HepG2 (cell line): ENCODE measurements around the gene TDRD9. TPM values are rescaled to one million over a fixed set of nuclear protein-coding genes. Genes with fewer than 3 reads are reported as not detected.

Experiments
- ATAD3A ChIP-seq: sonication (generic); formaldehyde crosslinking; IDR thresholded peaks from 2 replicates; pipeline ENCODE4 v1.4.0; 2020; ENCODE audit warnings: missing genetic modification reagents
- BCL6 ChIP-seq: IDR thresholded peaks from 2 replicates; pipeline ENCODE4 v1.6.1; 2016; ENCODE audit warnings: missing genetic modification reagents, missing compliant biosample characterization
- FLYWCH1 ChIP-seq: sonication (generic); formaldehyde crosslinking; IDR thresholded peaks from 2 replicates; pipeline ENCODE4 v1.8.1; 2023; ENCODE audit warnings: mild to moderate bottlenecking, missing genetic modification reagents
- FOXO1 ChIP-seq: sonication (generic); formaldehyde crosslinking; IDR thresholded peaks from 2 replicates; pipeline ENCODE4 v1.4.0; 2020; ENCODE audit warnings: missing genetic modification reagents
- GATA4 ChIP-seq: sonication (generic); IDR thresholded peaks from 2 replicates; pipeline ENCODE4 v1.6.1; 2016; ENCODE audit warnings: antibody characterized with exemption, low read depth, borderline replicate concordance
- KLF9 ChIP-seq: IDR thresholded peaks from 2 replicates; pipeline ENCODE4 v1.6.1; 2016; ENCODE audit warnings: low read depth
- MIXL1 ChIP-seq: IDR thresholded peaks from 2 replicates; pipeline ENCODE4 v1.6.1; 2016
- MTA3 ChIP-seq: sonication (generic); formaldehyde crosslinking; IDR thresholded peaks from 2 replicates; pipeline ENCODE4 v1.4.0; 2020; ENCODE audit warnings: missing genetic modification reagents
- NFKB2 ChIP-seq: sonication (generic); formaldehyde crosslinking; IDR thresholded peaks from 2 replicates; pipeline ENCODE4 v1.4.0; 2020; ENCODE audit warnings: missing genetic modification reagents, borderline replicate concordance
- SATB2 ChIP-seq: sonication (generic); formaldehyde crosslinking; IDR thresholded peaks from 2 replicates; pipeline ENCODE4 v1.5.0; 2020; ENCODE audit warnings: missing genetic modification reagents
- SP1 ChIP-seq, 2 experiments: fragments of 450-650 bp in 1 of 2; sonication (generic) in 1 of 2; formaldehyde crosslinking in 1 of 2; IDR thresholded peaks; 2 replicates each; pipeline versions ENCODE4 v1.4.0 to v1.6.1; 2016 to 2020; ENCODE audit warnings: missing genetic modification reagents in 1 of 2
- ZEB1 ChIP-seq: IDR thresholded peaks from 2 replicates; pipeline ENCODE4 v1.6.1; 2012; ENCODE audit warnings: mild to moderate bottlenecking, low read depth, inconsistent platforms; ENCODE audit not compliant: insufficient replicate concordance
- ZFP90 ChIP-seq: sonication (generic); formaldehyde crosslinking; IDR thresholded peaks from 2 replicates; pipeline ENCODE4 v1.8.0; 2022; ENCODE audit warnings: missing genetic modification reagents, mild to moderate bottlenecking, inconsistent platforms, borderline replicate concordance
- ZNF160 ChIP-seq: sonication (generic); formaldehyde crosslinking; IDR thresholded peaks from 2 replicates; pipeline ENCODE4 v1.8.0; 2022; ENCODE audit warnings: mild to moderate bottlenecking, inconsistent platforms, missing genetic modification reagents
- ZNF33B ChIP-seq: sonication (generic); formaldehyde crosslinking; IDR thresholded peaks from 2 replicates; pipeline ENCODE4 v1.5.1; 2020; ENCODE audit warnings: mild to moderate bottlenecking, missing genetic modification reagents
- polyA plus RNA-seq, 8 experiments: library from polyadenylated mRNA; depleted of rRNA in 3 of 8; stranded (reverse) in 7 of 8; unstranded in 1 of 8; fragments of >200 nt; fragmentation: Illumina TruSeq in 4 of 8; extraction: Trizol in 4 of 8; gene quantifications; 2 replicates each; pipeline versions ENCODE4 v1.2.1 to v1.2.3, GENCODE V29; 2011 to 2016; ENCODE audit warnings: low read depth in 4 of 8, missing spikeins in 1 of 8, mixed read lengths in 1 of 8; ENCODE audit not compliant: insufficient read depth in 1 of 8
- total RNA-seq, 5 experiments: library from RNA; depleted of rRNA; stranded (reverse); fragments of >200 nt; fragmentation: Illumina TruSeq; extraction: Trizol; gene quantifications; 2 replicates each; pipeline ENCODE4 v1.2.3, GENCODE V29; 2016; ENCODE audit warnings: low read depth in 1 of 5
- TF ChIP-seq, protein P1 (sequence below): sonication (generic); formaldehyde crosslinking; IDR thresholded peaks from 2 replicates; pipeline ENCODE4 v1.5.0; 2020; ENCODE audit warnings: mild to moderate bottlenecking, missing genetic modification reagents
- TF ChIP-seq, protein P2 (sequence below): sonication (generic); formaldehyde crosslinking; IDR thresholded peaks from 2 replicates; pipeline ENCODE4 v1.8.0; 2022; ENCODE audit warnings: missing genetic modification reagents, low read depth, mild to moderate bottlenecking, borderline replicate concordance
- TF ChIP-seq, protein P3 (sequence below): IDR thresholded peaks from 2 replicates; pipeline ENCODE4 v1.6.1; 2016
- TF ChIP-seq, protein P4 (sequence below): sonication (generic); formaldehyde crosslinking; IDR thresholded peaks from 2 replicates; pipeline ENCODE4 v1.5.1; 2020; ENCODE audit warnings: mild to moderate bottlenecking, moderate library complexity, missing genetic modification reagents
- TF ChIP-seq, protein P5 (sequence below): sonication (generic); formaldehyde crosslinking; IDR thresholded peaks from 2 replicates; pipeline ENCODE4 v1.9.0; 2021; ENCODE audit warnings: missing genetic modification reagents, mild to moderate bottlenecking, borderline replicate concordance
- TF ChIP-seq, protein P6 (sequence below): sonication (generic); formaldehyde crosslinking; IDR thresholded peaks from 2 replicates; pipeline ENCODE4 v1.5.1; 2020; ENCODE audit warnings: missing genetic modification reagents, mild to moderate bottlenecking, borderline replicate concordance

Gene TDRD9
- total and polyA plus RNA-seq, 2 of the 13 experiments (the other 11 are each of a cell fraction or from before 2014, with no cell fraction given): not detected

DNA sequence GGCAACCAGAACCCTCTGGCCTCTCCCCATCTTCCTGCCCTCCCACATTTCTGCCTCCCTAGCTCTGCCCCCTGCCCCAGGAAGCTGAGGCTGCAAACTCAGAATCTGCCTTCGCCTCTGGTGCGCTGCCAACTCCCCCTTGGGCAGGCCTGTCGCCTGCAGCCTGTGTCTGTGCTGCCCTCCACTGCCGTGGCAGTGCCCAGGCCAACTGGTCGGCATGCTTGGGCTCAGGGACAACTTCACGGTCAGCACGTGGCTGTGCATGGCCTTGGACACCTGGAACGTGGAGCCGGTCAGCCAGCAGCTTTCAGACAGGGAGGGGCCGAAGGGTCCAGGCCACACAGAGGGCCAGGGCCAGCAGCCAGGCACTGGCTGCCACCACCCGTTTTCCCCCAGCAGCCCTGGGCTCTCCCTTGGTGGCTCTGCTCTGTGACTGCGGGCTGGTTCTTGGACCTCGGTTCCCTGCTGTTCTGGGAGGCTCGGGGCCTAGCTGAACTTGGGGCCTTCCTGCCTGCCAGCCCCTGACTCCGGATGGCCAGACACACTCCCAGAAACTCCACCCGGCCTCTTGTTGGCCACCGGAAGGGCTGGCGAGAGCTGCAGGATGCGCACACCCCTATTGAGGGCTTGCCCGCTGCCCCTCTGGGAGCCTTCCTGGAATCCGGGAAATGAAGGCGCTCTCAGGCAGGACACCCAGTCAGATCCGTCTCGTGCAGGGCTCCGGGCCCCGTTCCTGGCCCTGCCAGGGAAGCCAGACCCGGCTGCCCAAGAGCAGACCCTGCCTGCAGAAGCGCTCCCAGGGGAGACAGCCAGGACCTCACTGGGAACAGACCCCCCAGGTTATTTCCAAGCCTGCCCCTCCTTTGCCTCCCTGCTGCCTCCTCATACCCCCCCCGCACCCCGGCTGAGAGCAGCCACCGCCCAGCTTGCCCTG lies 46.7 kb upstream of the TDRD9 start (continued):
- peak; percentile 83 for TF ChIP-seq ZNF160 (CRISPR knock-in tag)
- TF ChIP-seq, protein P1, sequence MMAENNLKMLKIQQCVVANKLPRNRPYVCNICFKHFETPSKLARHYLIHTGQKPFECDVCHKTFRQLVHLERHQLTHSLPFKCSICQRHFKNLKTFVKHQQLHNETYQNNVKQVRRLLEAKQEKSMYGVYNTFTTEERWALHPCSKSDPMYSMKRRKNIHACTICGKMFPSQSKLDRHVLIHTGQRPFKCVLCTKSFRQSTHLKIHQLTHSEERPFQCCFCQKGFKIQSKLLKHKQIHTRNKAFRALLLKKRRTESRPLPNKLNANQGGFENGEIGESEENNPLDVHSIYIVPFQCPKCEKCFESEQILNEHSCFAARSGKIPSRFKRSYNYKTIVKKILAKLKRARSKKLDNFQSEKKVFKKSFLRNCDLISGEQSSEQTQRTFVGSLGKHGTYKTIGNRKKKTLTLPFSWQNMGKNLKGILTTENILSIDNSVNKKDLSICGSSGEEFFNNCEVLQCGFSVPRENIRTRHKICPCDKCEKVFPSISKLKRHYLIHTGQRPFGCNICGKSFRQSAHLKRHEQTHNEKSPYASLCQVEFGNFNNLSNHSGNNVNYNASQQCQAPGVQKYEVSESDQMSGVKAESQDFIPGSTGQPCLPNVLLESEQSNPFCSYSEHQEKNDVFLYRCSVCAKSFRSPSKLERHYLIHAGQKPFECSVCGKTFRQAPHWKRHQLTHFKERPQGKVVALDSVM (CRISPR knock-in tag): peak; percentile 81
- TF ChIP-seq GATA4: no peak
- peak; percentile 78 for TF ChIP-seq BCL6 (CRISPR knock-in tag)
- 0 out of 2 replicates have a peak, but pooled peaks have one; percentile 66 for TF ChIP-seq FLYWCH1 (CRISPR knock-in tag)
- peak; percentile 95 for TF ChIP-seq SATB2 (CRISPR knock-in tag)
- TF ChIP-seq ZEB1: no peak
- TF ChIP-seq, protein P2, sequence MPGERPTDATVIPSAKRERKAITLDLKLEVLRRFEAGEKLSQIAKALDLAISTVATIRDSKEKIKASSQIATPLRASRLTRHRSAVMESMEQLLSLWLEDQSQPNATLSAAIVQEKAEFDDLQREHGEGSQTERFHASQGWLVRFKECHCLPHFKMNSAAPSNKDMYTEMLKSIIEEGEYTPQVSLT: 0 out of 2 replicates have a peak, but pooled peaks have one; percentile 90
- peak; percentile 90 for TF ChIP-seq MIXL1 (CRISPR knock-in tag)
- TF ChIP-seq, protein P3, sequence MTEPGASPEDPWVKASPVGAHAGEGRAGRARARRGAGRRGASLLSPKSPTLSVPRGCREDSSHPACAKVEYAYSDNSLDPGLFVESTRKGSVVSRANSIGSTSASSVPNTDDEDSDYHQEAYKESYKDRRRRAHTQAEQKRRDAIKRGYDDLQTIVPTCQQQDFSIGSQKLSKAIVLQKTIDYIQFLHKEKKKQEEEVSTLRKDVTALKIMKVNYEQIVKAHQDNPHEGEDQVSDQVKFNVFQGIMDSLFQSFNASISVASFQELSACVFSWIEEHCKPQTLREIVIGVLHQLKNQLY (CRISPR knock-in tag): peak; percentile 98
- peak; percentile 79; the same call in 1 of the 2 replicates for TF ChIP-seq ZFP90
- no peak for TF ChIP-seq MTA3
- TF ChIP-seq, protein P4, sequence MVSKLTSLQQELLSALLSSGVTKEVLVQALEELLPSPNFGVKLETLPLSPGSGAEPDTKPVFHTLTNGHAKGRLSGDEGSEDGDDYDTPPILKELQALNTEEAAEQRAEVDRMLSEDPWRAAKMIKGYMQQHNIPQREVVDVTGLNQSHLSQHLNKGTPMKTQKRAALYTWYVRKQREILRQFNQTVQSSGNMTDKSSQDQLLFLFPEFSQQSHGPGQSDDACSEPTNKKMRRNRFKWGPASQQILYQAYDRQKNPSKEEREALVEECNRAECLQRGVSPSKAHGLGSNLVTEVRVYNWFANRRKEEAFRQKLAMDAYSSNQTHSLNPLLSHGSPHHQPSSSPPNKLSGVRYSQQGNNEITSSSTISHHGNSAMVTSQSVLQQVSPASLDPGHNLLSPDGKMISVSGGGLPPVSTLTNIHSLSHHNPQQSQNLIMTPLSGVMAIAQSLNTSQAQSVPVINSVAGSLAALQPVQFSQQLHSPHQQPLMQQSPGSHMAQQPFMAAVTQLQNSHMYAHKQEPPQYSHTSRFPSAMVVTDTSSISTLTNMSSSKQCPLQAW (CRISPR knock-in tag): peak; percentile 94
- TF ChIP-seq, protein P5, sequence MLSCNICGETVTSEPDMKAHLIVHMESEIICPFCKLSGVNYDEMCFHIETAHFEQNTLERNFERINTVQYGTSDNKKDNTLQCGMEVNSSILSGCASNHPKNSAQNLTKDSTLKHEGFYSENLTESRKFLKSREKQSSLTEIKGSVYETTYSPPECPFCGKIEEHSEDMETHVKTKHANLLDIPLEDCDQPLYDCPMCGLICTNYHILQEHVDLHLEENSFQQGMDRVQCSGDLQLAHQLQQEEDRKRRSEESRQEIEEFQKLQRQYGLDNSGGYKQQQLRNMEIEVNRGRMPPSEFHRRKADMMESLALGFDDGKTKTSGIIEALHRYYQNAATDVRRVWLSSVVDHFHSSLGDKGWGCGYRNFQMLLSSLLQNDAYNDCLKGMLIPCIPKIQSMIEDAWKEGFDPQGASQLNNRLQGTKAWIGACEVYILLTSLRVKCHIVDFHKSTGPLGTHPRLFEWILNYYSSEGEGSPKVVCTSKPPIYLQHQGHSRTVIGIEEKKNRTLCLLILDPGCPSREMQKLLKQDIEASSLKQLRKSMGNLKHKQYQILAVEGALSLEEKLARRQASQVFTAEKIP (CRISPR knock-in tag): no peak
- TF ChIP-seq NFKB2 (CRISPR knock-in tag): peak; percentile 97
- TF ChIP-seq, protein P6, sequence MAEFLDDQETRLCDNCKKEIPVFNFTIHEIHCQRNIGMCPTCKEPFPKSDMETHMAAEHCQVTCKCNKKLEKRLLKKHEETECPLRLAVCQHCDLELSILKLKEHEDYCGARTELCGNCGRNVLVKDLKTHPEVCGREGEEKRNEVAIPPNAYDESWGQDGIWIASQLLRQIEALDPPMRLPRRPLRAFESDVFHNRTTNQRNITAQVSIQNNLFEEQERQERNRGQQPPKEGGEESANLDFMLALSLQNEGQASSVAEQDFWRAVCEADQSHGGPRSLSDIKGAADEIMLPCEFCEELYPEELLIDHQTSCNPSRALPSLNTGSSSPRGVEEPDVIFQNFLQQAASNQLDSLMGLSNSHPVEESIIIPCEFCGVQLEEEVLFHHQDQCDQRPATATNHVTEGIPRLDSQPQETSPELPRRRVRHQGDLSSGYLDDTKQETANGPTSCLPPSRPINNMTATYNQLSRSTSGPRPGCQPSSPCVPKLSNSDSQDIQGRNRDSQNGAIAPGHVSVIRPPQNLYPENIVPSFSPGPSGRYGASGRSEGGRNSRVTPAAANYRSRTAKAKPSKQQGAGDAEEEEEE (CRISPR knock-in tag): no peak
- no peak for TF ChIP-seq SP1 (IDR thresholded peaks at IDR 0.05)
- 0 out of 2 replicates have a peak, but pooled peaks have one; percentile 46 for TF ChIP-seq SP1 (CRISPR knock-in tag; IDR thresholded peaks at IDR 0.05)
- peak; percentile 81 for TF ChIP-seq FOXO1 (CRISPR knock-in tag)
- peak; percentile 72; the same call in 1 of the 2 replicates for TF ChIP-seq KLF9 (CRISPR knock-in tag)
- TF ChIP-seq ZNF33B (CRISPR knock-in tag): peak; percentile 97
- TF ChIP-seq ATAD3A (CRISPR knock-in tag): no peak
